ENCODE results near the gene WWOX.

DNA sequence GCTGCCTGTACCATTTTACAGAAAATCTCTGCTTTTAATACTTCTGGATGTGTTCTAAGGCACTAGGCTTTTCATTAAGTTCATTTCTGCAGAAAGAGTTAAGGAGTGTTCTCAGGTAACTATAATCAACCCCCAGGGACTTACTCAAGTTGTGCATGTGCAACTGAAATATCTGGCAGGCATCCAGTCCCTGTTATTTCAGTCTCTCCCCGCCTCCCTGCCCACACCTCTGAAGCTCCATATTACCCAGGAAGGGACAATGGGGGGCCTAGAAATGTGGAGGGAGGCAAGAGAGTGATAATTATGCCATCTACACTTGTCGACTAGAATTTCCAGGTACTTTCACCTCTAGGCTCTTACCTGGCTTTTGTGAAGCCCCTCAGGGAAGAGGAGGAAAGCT is 1068.9 kb downstream of the WWOX start:
- TF ChIP-seq, protein P1, sequence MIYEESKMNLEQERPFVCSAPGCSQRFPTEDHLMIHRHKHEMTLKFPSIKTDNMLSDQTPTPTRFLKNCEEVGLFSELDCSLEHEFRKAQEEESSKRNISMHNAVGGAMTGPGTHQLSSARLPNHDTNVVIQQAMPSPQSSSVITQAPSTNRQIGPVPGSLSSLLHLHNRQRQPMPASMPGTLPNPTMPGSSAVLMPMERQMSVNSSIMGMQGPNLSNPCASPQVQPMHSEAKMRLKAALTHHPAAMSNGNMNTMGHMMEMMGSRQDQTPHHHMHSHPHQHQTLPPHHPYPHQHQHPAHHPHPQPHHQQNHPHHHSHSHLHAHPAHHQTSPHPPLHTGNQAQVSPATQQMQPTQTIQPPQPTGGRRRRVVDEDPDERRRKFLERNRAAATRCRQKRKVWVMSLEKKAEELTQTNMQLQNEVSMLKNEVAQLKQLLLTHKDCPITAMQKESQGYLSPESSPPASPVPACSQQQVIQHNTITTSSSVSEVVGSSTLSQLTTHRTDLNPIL (CRISPR knock-in tag; IDR thresholded peaks at IDR 0.05; ENCODE audit: low read depth), result no peak
- TF ChIP-seq, protein P2, sequence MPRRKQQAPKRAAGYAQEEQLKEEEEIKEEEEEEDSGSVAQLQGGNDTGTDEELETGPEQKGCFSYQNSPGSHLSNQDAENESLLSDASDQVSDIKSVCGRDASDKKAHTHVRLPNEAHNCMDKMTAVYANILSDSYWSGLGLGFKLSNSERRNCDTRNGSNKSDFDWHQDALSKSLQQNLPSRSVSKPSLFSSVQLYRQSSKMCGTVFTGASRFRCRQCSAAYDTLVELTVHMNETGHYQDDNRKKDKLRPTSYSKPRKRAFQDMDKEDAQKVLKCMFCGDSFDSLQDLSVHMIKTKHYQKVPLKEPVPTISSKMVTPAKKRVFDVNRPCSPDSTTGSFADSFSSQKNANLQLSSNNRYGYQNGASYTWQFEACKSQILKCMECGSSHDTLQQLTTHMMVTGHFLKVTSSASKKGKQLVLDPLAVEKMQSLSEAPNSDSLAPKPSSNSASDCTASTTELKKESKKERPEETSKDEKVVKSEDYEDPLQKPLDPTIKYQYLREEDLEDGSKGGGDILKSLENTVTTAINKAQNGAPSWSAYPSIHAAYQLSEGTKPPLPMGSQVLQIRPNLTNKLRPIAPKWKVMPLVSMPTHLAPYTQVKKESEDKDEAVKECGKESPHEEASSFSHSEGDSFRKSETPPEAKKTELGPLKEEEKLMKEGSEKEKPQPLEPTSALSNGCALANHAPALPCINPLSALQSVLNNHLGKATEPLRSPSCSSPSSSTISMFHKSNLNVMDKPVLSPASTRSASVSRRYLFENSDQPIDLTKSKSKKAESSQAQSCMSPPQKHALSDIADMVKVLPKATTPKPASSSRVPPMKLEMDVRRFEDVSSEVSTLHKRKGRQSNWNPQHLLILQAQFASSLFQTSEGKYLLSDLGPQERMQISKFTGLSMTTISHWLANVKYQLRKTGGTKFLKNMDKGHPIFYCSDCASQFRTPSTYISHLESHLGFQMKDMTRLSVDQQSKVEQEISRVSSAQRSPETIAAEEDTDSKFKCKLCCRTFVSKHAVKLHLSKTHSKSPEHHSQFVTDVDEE (CRISPR knock-in tag; IDR thresholded peaks at IDR 0.05), result no peak
- TF ChIP-seq OSR1 (CRISPR knock-in tag; IDR thresholded peaks at IDR 0.05), result no peak
- TF ChIP-seq, protein P3, sequence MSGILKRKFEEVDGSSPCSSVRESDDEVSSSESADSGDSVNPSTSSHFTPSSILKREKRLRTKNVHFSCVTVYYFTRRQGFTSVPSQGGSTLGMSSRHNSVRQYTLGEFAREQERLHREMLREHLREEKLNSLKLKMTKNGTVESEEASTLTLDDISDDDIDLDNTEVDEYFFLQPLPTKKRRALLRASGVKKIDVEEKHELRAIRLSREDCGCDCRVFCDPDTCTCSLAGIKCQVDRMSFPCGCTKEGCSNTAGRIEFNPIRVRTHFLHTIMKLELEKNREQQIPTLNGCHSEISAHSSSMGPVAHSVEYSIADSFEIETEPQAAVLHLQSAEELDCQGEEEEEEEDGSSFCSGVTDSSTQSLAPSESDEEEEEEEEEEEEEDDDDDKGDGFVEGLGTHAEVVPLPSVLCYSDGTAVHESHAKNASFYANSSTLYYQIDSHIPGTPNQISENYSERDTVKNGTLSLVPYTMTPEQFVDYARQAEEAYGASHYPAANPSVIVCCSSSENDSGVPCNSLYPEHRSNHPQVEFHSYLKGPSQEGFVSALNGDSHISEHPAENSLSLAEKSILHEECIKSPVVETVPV (CRISPR knock-in tag; IDR thresholded peaks at IDR 0.05), result no peak
- TF ChIP-seq, protein P4, sequence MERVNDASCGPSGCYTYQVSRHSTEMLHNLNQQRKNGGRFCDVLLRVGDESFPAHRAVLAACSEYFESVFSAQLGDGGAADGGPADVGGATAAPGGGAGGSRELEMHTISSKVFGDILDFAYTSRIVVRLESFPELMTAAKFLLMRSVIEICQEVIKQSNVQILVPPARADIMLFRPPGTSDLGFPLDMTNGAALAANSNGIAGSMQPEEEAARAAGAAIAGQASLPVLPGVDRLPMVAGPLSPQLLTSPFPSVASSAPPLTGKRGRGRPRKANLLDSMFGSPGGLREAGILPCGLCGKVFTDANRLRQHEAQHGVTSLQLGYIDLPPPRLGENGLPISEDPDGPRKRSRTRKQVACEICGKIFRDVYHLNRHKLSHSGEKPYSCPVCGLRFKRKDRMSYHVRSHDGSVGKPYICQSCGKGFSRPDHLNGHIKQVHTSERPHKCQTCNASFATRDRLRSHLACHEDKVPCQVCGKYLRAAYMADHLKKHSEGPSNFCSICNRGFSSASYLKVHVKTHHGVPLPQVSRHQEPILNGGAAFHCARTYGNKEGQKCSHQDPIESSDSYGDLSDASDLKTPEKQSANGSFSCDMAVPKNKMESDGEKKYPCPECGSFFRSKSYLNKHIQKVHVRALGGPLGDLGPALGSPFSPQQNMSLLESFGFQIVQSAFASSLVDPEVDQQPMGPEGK (CRISPR knock-in tag; IDR thresholded peaks at IDR 0.05; ENCODE audit: borderline replicate concordance), result no peak

Measured in SK-N-SH treated with all-trans-retinoic acid at 6 μM for 48 hours (cell line).